Cardiac muscle cell (in vitro differentiated cells and primary cell): ENCODE results near the gene FAM81A. TPM values are rescaled to one million over a fixed set of nuclear protein-coding genes. Genes with fewer than 3 reads are reported as not detected.

Experiments
- DNase-seq, 2 donors: peaks; one replicate each; pipeline versions ENCODE4 v3.0.0 to v3.0.0-alpha.2; 2010 to 2017; ENCODE audit warnings: low read depth in 1 of 2, low spot score in 1 of 2
- H3K27ac ChIP-seq: fragments of 200-600 bp; sonication (generic); 2 replicates; pipeline ENCODE4 v1.5.1; 2016
- H3K27me3 ChIP-seq: fragments of 200-600 bp; sonication (generic); 2 replicates; pipeline ENCODE4 v1.6.0; 2016; ENCODE audit warnings: control low read depth
- H3K36me3 ChIP-seq: fragments of 200-600 bp; sonication (generic); 2 replicates; pipeline ENCODE4 v1.5.1; 2016; ENCODE audit warnings: control low read depth
- H3K4me1 ChIP-seq: fragments of 200-600 bp; sonication (generic); 2 replicates; pipeline ENCODE4 v1.8.1; 2017; ENCODE audit warnings: low read depth, mild to moderate bottlenecking, mixed run types
- H3K4me3 ChIP-seq: fragments of 200-600 bp; sonication (generic); 2 replicates; pipeline ENCODE4 v1.5.1; 2016; ENCODE audit warnings: mild to moderate bottlenecking
- H3K9me3 ChIP-seq: fragments of 200-600 bp; sonication (generic); 2 replicates; pipeline ENCODE4 v1.5.1; 2017; ENCODE audit warnings: low read depth, mild to moderate bottlenecking, control low read depth
- polyA plus RNA-seq: library from polyadenylated mRNA; unstranded; fragments of >200 nt; fragmentation: Nextera tagmentation; extraction: Ambion mirVana; gene quantifications from 2 replicates; pipeline ENCODE4 v1.2.1, GENCODE V29; 2016
- total RNA-seq: library from RNA; depleted of rRNA; stranded (reverse); fragments of >200 nt; gene quantifications from 2 replicates; pipeline ENCODE4 v1.2.3, GENCODE V29; 2016
- TF ChIP-seq, protein P1 (sequence below): IDR thresholded peaks from 2 replicates; pipeline ENCODE4 v1.5.1; 2012; ENCODE audit warnings: low read depth, mild to moderate bottlenecking, low read length

FAM81A gene
- total and polyA plus RNA-seq, 2 experiments from 2014 or later = 1.8 to 5.1 TPM

DNA sequence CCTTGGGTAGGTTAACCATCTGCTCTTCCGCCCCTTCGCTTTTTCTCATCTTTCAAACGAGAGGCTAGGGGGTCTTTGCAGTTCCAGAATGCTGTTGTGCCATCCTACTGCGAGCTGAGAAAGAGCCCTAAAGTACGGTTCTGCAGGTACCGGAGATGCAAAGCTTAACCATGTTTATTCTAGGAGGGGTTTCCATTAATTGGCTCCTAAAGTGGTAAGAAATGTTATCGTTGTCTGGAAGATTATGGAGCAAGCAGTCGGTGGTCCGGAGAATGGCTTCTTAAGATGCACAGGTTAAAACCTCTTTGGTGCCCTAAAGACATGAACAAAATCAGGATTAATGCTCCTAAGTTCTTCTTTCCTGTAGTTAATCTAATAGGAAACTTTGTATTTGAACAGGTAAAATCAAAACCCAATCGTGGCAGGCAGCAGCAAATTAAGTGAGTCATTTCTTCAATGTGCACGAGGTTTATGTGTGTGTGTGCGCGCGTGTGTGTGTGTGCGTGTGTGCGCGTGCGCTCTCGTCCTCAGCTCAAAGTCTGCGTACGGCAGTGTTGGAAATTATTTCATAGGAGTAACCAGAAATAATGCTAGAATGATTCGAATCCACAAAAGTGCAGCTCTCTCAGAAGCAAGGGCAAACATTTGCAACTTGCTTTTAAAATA lies 772 bp downstream of the FAM81A start:
- Histone ChIP-seq H3K36me3 (no peaks in the 10 kb centered on the region), H3K27me3 (peaks cover 65% of the 10 kb centered on the region), H3K9me3 (no peaks in the 10 kb centered on the region), H3K27ac (no peak overlapping the region), H3K4me1 (peaks cover 8% of the 10 kb centered on the region), H3K4me3 (peak overlapping the region; percentile 46)
- TF ChIP-seq, protein P1, sequence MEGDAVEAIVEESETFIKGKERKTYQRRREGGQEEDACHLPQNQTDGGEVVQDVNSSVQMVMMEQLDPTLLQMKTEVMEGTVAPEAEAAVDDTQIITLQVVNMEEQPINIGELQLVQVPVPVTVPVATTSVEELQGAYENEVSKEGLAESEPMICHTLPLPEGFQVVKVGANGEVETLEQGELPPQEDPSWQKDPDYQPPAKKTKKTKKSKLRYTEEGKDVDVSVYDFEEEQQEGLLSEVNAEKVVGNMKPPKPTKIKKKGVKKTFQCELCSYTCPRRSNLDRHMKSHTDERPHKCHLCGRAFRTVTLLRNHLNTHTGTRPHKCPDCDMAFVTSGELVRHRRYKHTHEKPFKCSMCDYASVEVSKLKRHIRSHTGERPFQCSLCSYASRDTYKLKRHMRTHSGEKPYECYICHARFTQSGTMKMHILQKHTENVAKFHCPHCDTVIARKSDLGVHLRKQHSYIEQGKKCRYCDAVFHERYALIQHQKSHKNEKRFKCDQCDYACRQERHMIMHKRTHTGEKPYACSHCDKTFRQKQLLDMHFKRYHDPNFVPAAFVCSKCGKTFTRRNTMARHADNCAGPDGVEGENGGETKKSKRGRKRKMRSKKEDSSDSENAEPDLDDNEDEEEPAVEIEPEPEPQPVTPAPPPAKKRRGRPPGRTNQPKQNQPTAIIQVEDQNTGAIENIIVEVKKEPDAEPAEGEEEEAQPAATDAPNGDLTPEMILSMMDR = no peak
- DNase-seq = no peak

- peaks cover 57% of the 10 kb centered on the region for H3K27me3 ChIP-seq
- DNase-seq = no peak
- no peaks in the 10 kb centered on the region for H3K9me3 ChIP-seq
- peaks cover 8% of the 10 kb centered on the region for H3K4me1 ChIP-seq
- TF ChIP-seq, protein P1 = no peak
- H3K36me3 ChIP-seq = no peaks in the 10 kb centered on the region
- H3K4me3 ChIP-seq = no peak overlapping the region
- no peak overlapping the region for H3K27ac ChIP-seq
Observed at GRCh38 chr15:59439576-59439975, 1.6 kb downstream of the FAM81A start.

DNA sequence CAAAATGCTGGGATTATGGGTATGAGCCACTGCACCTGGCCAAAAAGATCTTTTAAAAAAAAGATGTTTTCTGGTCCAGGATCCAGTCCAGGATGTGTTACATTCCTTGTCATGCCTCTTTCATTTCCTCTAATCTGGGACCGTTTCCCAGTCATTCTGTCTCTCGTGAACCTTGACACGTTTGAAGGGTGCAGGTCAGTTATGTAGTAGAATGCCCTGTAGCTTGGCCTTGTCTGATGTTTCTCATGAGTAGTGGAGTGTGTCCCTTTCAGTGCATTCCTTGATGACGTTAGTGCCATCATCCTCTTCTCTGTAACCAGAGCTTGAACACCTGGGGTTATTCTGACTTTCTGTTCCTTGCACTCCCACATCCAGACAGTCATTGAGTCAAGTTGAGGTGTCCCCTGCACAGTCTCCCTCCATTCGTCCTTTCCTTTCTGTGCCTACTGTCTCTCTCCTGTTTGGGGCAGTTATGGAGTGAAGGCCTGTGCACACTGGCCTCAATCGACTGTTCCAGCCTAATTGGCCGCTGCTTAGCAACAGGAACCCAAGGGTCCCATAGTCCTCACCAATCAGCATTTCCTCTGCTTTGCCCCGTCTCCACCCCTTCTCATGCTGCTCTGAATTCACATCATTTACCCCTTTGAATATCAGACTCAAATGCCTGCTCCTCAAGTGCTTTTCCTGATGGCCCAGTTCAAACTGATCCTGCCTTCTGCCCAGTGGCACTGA lies 5.5 kb downstream of the FAM81A start:
- no peak overlapping the region for H3K4me3 ChIP-seq
- H3K27ac ChIP-seq = no peak overlapping the region
- no peaks in the 10 kb centered on the region for H3K36me3 ChIP-seq
- no peaks in the 10 kb centered on the region for H3K9me3 ChIP-seq
- H3K4me1 ChIP-seq = no peaks in the 10 kb centered on the region
- TF ChIP-seq, protein P1 = no peak
- no peak for DNase-seq
- peaks cover 25% of the 10 kb centered on the region for H3K27me3 ChIP-seq

DNA sequence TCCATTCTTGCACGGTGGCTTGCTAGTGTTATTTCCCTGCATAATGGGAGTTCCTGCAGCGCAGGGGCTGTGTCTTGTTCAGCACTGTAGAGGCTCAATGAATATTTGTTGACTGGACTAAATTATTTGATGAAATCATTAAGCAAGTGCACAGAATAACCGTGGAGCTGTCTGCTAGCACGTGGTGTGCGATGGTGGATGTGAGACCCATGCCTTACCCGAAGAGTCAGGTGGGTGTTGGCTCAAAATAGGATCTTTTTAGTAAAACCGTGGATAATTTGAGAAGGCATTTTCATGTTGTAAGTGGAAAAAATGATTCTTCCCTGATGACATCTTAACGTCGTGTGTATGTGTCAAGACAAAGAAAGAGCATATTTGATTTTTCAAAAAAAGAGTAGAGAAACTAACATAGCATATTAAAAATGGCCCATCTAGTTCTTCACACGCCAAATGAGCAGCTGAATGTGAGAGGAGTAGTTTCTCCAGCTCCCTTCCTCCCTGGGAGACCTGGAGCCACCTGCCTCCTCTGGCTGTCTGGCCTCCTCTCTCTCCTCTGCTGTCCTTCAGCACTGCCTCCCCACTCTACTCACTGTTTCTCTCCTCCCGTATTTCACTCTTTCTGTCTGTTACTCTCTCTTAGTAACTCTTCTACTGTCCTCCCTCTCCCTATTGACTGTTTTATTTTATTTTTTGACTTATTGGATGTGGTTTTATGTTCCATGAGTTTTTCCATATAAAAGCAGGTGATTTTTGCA lies 6.3 kb downstream of the FAM81A start:
- no peaks in the 10 kb centered on the region for H3K36me3 ChIP-seq
- TF ChIP-seq, protein P1 = no peak
- no peaks in the 10 kb centered on the region for H3K4me1 ChIP-seq
- peaks cover 17% of the 10 kb centered on the region for H3K27me3 ChIP-seq
- H3K9me3 ChIP-seq = no peaks in the 10 kb centered on the region
- peak in 1 of 2 donors; percentile 9 for DNase-seq
- no peak overlapping the region for H3K27ac ChIP-seq
- H3K4me3 ChIP-seq = no peak overlapping the region

DNA sequence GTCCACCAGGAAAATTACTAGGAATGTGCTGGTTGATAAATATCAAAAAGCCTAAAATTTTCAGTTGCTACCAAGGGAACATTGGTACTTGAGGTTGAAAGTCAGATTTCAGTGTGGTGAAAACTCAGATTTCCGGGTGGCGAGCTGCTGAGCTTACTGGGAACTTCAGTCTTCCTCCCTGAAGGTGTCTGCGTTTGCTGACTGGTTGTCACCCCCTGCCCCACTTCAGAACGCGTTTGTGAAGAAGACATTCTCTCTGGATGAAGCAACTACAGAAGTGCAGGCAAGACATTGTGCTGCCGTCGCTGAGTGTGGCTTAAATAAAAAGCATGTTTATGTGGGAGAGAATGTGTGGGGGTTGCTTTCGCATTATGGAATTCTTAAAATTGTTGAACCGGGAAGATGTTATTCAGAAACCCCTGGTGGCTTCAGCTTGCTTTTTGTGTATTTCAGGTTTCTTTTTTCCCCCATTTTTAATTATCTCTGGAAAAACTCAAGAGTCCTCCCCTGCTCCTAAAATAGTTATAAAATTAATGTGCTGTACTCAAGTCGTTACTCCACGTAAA lies 7.1 kb downstream of the FAM81A start:
- no peaks in the 10 kb centered on the region for H3K4me1 ChIP-seq
- H3K36me3 ChIP-seq = no peaks in the 10 kb centered on the region
- DNase-seq = peak in 1 of 2 donors; percentile 51
- H3K27me3 ChIP-seq = peaks cover 9% of the 10 kb centered on the region
- no peaks in the 10 kb centered on the region for H3K9me3 ChIP-seq
- TF ChIP-seq, protein P1 = no peak
- no peak overlapping the region for H3K4me3 ChIP-seq
- no peak overlapping the region for H3K27ac ChIP-seq
